ENCODE results near the gene PEX7. TPM values are rescaled to one million over a fixed set of nuclear protein-coding genes. Genes with fewer than 3 reads are reported as not detected.

The PEX7 gene
- total RNA-seq, 2 experiments from 2014 or later, result 2.0 to 3.4 TPM

GRCh38 chr6:136775548-136775947, 46.8 kb upstream of the PEX7 start:
- CTCF ChIA-PET, result interaction anchor here (4.0 kb wide), 1 partner anchor 17 kb away, joined by 23 read pairs; the partner anchor contains the start of gene MAP3K5
- Histone ChIP-seq H3K36me3 (ENCODE audit: insufficient read depth, low read length) (no peaks in the 10 kb centered on the region), H3K4me3 (ENCODE audit: low read length) (no peak overlapping the region), H3K4me1 (ENCODE audit: insufficient read depth, low read length) (peaks cover 45% of the 10 kb centered on the region), H3K27ac (ENCODE audit: low read depth in 1 of 2, low read length in 2 of 2) (no peak overlapping the region), H3K27me3 (ENCODE audit: control insufficient read depth in 1 of 2, insufficient read depth in 2 of 2, low read length in 2 of 2) (no peaks in the 10 kb centered on the region), H3K9me3 (ENCODE audit: control insufficient read depth in 1 of 2, insufficient read depth in 1 of 2, low read length in 2 of 2) (no peaks in the 10 kb centered on the region)
- H3K27ac Mint-ChIP-seq, result peak overlapping the region; percentile 39
- ATAC-seq (ENCODE audit: poor library complexity) (no peak), DNase-seq (no peak)
- no peaks in the 10 kb centered on the region for H3K27me3 Mint-ChIP-seq
- peaks cover 56% of the 10 kb centered on the region for H3K4me1 Mint-ChIP-seq (ENCODE audit: low read depth)
- POLR2A ChIA-PET, result no interaction called here
- no peak overlapping the region for H3K4me3 Mint-ChIP-seq
- H3K36me3 Mint-ChIP-seq (ENCODE audit: low read depth), result no peaks in the 10 kb centered on the region
- no peaks in the 10 kb centered on the region for H3K9me3 Mint-ChIP-seq
- intact Hi-C loops (cut with DNase I, micrococcal nuclease), result no loop called here
- TF ChIP-seq, protein P1, sequence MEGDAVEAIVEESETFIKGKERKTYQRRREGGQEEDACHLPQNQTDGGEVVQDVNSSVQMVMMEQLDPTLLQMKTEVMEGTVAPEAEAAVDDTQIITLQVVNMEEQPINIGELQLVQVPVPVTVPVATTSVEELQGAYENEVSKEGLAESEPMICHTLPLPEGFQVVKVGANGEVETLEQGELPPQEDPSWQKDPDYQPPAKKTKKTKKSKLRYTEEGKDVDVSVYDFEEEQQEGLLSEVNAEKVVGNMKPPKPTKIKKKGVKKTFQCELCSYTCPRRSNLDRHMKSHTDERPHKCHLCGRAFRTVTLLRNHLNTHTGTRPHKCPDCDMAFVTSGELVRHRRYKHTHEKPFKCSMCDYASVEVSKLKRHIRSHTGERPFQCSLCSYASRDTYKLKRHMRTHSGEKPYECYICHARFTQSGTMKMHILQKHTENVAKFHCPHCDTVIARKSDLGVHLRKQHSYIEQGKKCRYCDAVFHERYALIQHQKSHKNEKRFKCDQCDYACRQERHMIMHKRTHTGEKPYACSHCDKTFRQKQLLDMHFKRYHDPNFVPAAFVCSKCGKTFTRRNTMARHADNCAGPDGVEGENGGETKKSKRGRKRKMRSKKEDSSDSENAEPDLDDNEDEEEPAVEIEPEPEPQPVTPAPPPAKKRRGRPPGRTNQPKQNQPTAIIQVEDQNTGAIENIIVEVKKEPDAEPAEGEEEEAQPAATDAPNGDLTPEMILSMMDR (IDR thresholded peaks at IDR 0.05), result no peak

GRCh38 chr6:136777651-136778050, 44.7 kb upstream of the PEX7 start:
- intact Hi-C loops (cut with DNase I, micrococcal nuclease), result no loop called here
- POLR2A ChIA-PET, result interaction anchor here (1.3 kb wide), 1 partner anchor 9 kb away, joined by 3 read pairs; no protein-coding TSS in a partner anchor
- TF ChIP-seq, protein P1 (IDR thresholded peaks at IDR 0.05), result no peak
- peaks cover 37% of the 10 kb centered on the region for H3K4me1 ChIP-seq (ENCODE audit: insufficient read depth, low read length)
- H3K36me3 Mint-ChIP-seq (ENCODE audit: low read depth), result no peaks in the 10 kb centered on the region
- peaks cover 54% of the 10 kb centered on the region for H3K4me1 Mint-ChIP-seq (ENCODE audit: low read depth)
- no peaks in the 10 kb centered on the region for H3K27me3 ChIP-seq (ENCODE audit: control insufficient read depth in 1 of 2, insufficient read depth in 2 of 2, low read length in 2 of 2)
- no peak overlapping the region for H3K4me3 ChIP-seq (ENCODE audit: low read length)
- H3K27ac Mint-ChIP-seq, result no peak overlapping the region
- no peak overlapping the region for H3K27ac ChIP-seq (ENCODE audit: low read depth in 1 of 2, low read length in 2 of 2)
- DNase-seq (no peak), ATAC-seq (ENCODE audit: poor library complexity) (no peak)
- no peaks in the 10 kb centered on the region for H3K36me3 ChIP-seq (ENCODE audit: insufficient read depth, low read length)
- no peaks in the 10 kb centered on the region for H3K9me3 Mint-ChIP-seq
- H3K9me3 ChIP-seq (ENCODE audit: control insufficient read depth in 1 of 2, insufficient read depth in 1 of 2, low read length in 2 of 2), result no peaks in the 10 kb centered on the region
- CTCF ChIA-PET, result interaction anchor here (1.2 kb wide), 1 partner anchor 15 kb away, joined by 3 read pairs; the partner anchor contains the start of gene MAP3K5
- H3K27me3 Mint-ChIP-seq, result no peaks in the 10 kb centered on the region
- H3K4me3 Mint-ChIP-seq, result no peak overlapping the region

DNA sequence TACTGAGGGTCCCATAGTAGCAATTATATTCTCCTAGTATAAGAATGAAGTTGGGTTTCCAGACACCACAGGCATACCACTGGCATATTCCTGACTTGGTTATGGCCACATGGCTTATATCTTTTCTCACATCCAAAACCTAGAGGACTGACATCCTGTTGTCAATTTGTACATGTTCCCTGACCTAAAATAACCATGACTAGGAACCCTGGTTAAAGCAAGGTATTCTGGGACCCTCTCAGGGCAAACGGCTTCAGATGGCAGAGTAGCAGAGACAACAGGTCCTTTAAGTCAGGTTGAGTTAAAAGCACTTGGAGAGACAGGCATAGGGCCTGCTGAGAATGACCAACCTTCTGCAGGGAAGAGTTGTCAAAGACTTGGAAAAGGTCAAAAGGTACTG, 42.7 kb upstream of the PEX7 start:
- H3K36me3 Mint-ChIP-seq (ENCODE audit: low read depth), result peaks cover 5% of the 10 kb centered on the region
- H3K27me3 ChIP-seq (ENCODE audit: control insufficient read depth in 1 of 2, insufficient read depth in 2 of 2, low read length in 2 of 2), result no peaks in the 10 kb centered on the region
- no peak overlapping the region for H3K4me3 ChIP-seq (ENCODE audit: low read length)
- H3K9me3 Mint-ChIP-seq, result no peaks in the 10 kb centered on the region
- H3K4me1 Mint-ChIP-seq (ENCODE audit: low read depth), result peaks cover 54% of the 10 kb centered on the region
- H3K4me3 Mint-ChIP-seq, result no peak overlapping the region
- POLR2A ChIA-PET, result no interaction called here
- intact Hi-C loops (cut with DNase I, micrococcal nuclease), result loop anchor here in 1 of 2 experiments (2.0 kb wide), 1 partner anchor 17 kb away; no protein-coding TSS in a partner anchor
- H3K4me1 ChIP-seq (ENCODE audit: insufficient read depth, low read length), result peaks cover 39% of the 10 kb centered on the region
- TF ChIP-seq, protein P1 (IDR thresholded peaks at IDR 0.05), result no peak
- H3K36me3 ChIP-seq (ENCODE audit: insufficient read depth, low read length), result peaks cover 3% of the 10 kb centered on the region
- H3K9me3 ChIP-seq (ENCODE audit: control insufficient read depth in 1 of 2, insufficient read depth in 1 of 2, low read length in 2 of 2), result no peaks in the 10 kb centered on the region
- CTCF ChIA-PET, result no interaction called here
- H3K27me3 Mint-ChIP-seq, result no peaks in the 10 kb centered on the region
- ATAC-seq (ENCODE audit: poor library complexity) (no peak), DNase-seq (no peak)
- no peak overlapping the region for H3K27ac Mint-ChIP-seq
- H3K27ac ChIP-seq (ENCODE audit: low read depth in 1 of 2, low read length in 2 of 2), result no peak overlapping the region

Measured in CD4-positive, alpha-beta T cell (primary cell).